Osteocyte (in vitro differentiated cells): ENCODE data around the gene CFP. TPM values are rescaled to one million over a fixed set of nuclear protein-coding genes. Genes with fewer than 3 reads are reported as not detected.

Experiments
- DNase-seq: peaks from one replicate; pipeline ENCODE4 v3.0.0; 2021; ENCODE audit warnings: mixed read lengths; ENCODE audit not compliant: unreplicated experiment; ENCODE audit errors: extremely low spot score
- H3K27ac Mint-ChIP-seq: one replicate; pipeline ENCODE4 v1.8.0; 2021; ENCODE audit warnings: mild to moderate bottlenecking, mixed read lengths; ENCODE audit not compliant: unreplicated experiment
- H3K27me3 Mint-ChIP-seq: one replicate; pipeline ENCODE4 v1.8.0; 2021; ENCODE audit warnings: mixed read lengths; ENCODE audit not compliant: unreplicated experiment
- H3K36me3 Mint-ChIP-seq: one replicate; pipeline ENCODE4 v1.8.0; 2021; ENCODE audit warnings: mixed read lengths; ENCODE audit not compliant: unreplicated experiment
- H3K4me1 Mint-ChIP-seq: one replicate; pipeline ENCODE4 v1.8.0; 2021; ENCODE audit warnings: mixed read lengths; ENCODE audit not compliant: unreplicated experiment
- H3K4me3 Mint-ChIP-seq: one replicate; pipeline ENCODE4 v1.8.0; 2021; ENCODE audit warnings: mild to moderate bottlenecking, moderate library complexity, mixed read lengths; ENCODE audit not compliant: unreplicated experiment
- H3K9me3 Mint-ChIP-seq: one replicate; pipeline ENCODE4 v1.8.0; 2021; ENCODE audit warnings: mixed read lengths; ENCODE audit not compliant: unreplicated experiment
- total RNA-seq: library from RNA; stranded (reverse); gene quantifications from 2 replicates; pipeline ENCODE4 v1.2.1, GENCODE V29; 2021
- TF ChIP-seq, protein P1 (sequence below): fragments of 200-600 bp; sonication (generic); IDR thresholded peaks from 2 replicates; pipeline ENCODE4 v1.5.0; 2021; ENCODE audit warnings: antibody characterized with exemption, mild to moderate bottlenecking, moderate library complexity

CFP gene
- total RNA-seq, 1 donor from 2014 or later = 0.97 TPM

DNA sequence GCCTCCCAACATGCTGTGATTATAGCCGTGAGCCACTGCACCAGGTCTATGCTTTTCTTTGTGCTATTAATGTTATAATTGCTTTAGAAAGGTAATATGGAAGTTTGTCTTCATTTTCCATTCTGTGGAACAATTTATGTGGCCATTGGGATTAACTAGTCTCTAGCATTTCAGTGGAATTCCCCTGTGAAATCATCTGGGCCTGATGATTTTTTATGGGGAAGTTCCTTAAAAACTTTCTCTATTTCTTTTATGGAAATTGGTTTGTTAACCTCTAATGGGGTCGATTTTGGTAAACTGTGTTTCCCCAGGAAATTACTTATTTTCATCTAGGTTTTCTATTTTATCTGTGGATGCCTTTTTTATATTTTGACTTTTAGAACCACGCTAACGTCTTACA, 36.2 kb downstream of the CFP start:
- TF ChIP-seq, protein P1, sequence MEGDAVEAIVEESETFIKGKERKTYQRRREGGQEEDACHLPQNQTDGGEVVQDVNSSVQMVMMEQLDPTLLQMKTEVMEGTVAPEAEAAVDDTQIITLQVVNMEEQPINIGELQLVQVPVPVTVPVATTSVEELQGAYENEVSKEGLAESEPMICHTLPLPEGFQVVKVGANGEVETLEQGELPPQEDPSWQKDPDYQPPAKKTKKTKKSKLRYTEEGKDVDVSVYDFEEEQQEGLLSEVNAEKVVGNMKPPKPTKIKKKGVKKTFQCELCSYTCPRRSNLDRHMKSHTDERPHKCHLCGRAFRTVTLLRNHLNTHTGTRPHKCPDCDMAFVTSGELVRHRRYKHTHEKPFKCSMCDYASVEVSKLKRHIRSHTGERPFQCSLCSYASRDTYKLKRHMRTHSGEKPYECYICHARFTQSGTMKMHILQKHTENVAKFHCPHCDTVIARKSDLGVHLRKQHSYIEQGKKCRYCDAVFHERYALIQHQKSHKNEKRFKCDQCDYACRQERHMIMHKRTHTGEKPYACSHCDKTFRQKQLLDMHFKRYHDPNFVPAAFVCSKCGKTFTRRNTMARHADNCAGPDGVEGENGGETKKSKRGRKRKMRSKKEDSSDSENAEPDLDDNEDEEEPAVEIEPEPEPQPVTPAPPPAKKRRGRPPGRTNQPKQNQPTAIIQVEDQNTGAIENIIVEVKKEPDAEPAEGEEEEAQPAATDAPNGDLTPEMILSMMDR = no peak
- no peaks in the 10 kb centered on the region for H3K36me3 Mint-ChIP-seq
- peaks cover 11% of the 10 kb centered on the region for H3K4me1 Mint-ChIP-seq
- H3K27ac Mint-ChIP-seq = no peak overlapping the region
- H3K4me3 Mint-ChIP-seq = no peak overlapping the region
- peaks cover 3% of the 10 kb centered on the region for H3K27me3 Mint-ChIP-seq
- DNase-seq = no peak
- peaks cover 18% of the 10 kb centered on the region for H3K9me3 Mint-ChIP-seq

DNA sequence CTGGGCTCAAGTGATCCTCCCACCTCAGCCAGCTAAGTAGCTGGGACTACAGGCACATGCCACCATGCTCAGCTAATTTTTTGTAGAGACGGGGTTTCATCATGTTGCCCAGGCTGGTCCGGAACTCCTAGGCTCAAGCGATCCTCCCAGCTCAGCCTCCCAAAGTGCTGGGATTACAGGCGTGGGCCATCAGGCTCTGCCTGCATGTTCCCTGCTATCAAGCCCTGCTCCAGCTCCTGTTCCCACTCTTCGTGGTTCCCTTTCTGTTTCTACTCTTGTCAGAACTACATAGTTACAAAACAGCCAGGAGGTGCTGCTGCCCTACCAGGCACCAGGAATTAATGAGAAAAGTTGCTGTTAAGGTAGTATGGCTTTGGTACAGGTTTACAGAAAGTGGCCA, 38.7 kb downstream of the CFP start:
- H3K4me3 Mint-ChIP-seq = no peak overlapping the region
- H3K27me3 Mint-ChIP-seq = no peaks in the 10 kb centered on the region
- peaks cover 8% of the 10 kb centered on the region for H3K4me1 Mint-ChIP-seq
- H3K27ac Mint-ChIP-seq = no peak overlapping the region
- TF ChIP-seq, protein P1 = no peak
- DNase-seq = peak; percentile 59
- H3K9me3 Mint-ChIP-seq = peaks cover under 1% of the 10 kb centered on the region
- H3K36me3 Mint-ChIP-seq = peaks cover 4% of the 10 kb centered on the region

DNA sequence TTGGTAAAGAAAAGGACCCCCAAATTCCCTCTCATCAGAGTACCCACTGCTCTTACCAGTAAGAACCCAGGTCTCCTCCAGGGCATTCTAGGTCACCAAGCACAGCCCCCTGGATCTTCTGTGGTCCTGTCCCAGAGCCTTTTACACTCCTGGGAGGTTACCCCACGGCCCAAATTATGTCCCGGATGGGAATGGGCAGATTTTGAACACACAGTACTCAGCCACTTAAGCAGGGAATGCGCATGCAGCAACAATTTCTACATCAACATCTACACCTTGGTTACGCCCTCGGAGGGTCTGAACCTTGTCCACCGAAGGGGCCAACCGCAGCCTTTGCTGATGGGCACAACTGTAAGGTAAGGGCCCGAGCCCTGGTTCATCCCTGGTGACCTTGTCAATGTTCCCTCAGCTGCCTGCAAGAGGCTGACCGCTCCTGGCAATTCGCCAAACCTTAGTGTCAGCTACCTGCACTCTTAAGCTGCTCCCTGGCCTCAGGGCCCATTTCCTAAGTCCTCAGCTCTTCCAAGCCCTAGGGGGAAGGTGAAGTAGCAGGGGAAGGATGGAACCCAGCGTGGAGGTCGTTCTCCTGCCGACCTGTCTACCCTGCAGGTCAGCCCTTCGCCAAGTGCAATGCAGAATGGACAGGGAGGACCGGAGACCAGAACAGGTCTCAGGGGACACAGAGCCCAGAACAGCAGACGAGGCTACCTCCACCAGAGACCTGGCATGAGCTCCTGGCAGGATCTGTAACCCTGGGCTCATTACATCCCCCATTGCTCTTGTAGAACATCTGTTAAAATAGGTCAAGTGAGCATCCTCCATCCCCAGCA, 41.6 kb downstream of the CFP start:
- peak; percentile 80 for DNase-seq
- Mint-ChIP-seq H3K27ac (no peak overlapping the region), H3K27me3 (no peaks in the 10 kb centered on the region), H3K4me3 (no peak overlapping the region), H3K36me3 (peaks cover 4% of the 10 kb centered on the region), H3K4me1 (peaks cover 10% of the 10 kb centered on the region), H3K9me3 (no peaks in the 10 kb centered on the region)
- TF ChIP-seq, protein P1 = no peak

DNA sequence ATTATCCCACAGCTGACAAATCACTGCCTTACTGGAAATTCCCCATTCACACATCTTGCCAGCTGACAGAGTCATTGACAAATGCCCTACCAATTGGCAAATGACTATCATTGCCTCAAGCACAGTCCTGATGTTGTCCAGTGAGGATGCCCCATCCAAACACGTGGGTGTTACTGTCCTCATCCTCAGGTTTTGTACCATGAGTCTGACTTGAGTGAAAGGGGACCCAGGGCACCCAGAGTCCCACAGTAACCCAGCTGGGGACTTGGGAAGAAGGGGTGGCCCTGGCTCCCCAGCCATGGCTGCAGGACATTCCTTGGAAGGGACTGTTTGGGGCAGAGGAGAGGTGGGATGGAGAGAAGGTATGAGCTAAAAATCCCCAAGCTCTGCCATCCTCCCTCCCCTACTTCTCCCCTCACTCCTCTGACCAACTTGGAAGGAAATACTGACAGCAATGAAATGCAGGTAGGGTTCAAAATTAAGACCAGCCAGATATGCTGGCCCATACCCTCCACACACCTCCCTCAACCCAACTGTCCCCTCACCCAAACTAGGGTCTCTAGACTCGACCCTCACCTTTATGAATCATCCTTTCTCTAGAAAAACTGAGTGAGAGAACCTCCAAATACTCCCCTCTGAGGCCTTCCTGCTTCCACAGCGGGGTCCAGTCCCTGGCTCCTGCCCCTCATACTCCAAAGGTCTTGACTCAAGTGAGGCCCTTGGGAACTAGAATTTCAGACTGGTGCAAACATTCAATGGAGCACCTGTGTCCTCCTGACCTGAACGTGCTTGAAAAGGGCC, 42.4 kb downstream of the CFP start:
- TF ChIP-seq, protein P1 = no peak
- DNase-seq = peak; percentile 63
- Mint-ChIP-seq H3K27ac (no peak overlapping the region), H3K27me3 (no peaks in the 10 kb centered on the region), H3K4me1 (peaks cover 12% of the 10 kb centered on the region), H3K9me3 (no peaks in the 10 kb centered on the region), H3K4me3 (no peak overlapping the region), H3K36me3 (peaks cover 4% of the 10 kb centered on the region)
